NCI-H1105 (cell line): ENCODE data around the gene NF2.

Source experiments
- DNase-seq: peaks from one replicate; lab custom pipeline; 2025; lab: John Stamatoyannopoulos, UW

The NF2 gene

DNA sequence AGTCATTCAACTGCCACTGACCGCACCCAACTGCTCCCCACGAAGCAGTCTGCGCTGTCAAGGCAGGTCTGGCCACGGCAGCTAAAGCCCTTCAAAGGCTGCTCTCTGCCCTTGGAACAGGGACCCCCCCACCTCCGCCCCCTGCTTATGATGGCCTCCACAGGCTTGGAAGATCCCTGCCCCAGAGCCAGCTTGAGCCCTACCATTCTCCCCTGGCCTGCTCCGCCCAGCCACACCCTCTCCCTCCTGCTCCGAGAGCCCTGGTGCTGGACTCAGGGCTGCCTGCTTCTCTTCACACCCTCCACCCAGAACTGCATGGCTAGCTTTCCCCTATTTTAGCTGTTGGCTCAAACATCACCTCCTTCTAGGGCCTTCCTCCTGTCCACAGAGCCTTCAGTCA is 144.4 kb downstream of the NF2 start:
- DNase-seq = no peak
